ENCODE data around the gene NFS1.

The NFS1 gene

DNA sequence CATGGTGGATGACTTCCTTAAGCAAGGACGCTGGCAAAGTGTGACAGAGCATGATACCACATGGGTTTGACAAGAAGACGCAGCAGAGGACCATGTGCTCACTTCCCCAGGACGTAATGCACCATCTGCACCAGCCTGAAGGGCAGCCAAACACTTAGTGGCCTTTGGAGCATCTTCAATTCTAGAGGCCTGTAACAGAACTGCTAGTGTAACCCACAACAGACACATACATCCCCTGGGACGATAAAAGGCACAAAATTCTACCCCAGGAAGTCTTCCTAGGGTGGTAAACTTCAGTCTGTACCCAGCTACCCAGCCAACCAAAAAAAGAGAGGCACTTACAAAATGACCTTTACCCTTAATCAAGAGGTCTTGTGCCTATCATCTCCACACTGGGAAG lies 25.3 kb downstream of the NFS1 start:
- no peak for DNase-seq (ENCODE audit: low spot score)

DNA sequence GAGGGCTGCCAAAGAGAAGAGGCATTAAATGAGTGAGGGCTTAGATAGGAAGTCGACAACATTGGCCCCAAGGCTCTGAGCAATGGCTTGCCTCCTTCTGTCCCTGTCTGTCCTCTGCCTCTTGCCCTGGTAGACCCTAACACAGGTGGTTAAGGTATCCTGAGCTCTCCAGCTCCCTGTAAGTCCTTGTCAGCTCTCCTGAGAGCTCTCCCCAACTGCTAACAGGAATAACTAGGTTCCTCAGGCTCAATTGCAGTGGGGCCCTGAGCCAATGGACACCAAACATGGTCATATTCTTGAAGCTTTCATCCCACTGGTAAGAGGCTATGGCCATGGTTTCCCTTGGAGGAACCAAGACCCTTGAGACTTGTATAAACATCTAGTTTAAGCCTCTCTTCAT lies 29.5 kb downstream of the NFS1 start:
- DNase-seq (ENCODE audit: low spot score), result no peak

DNA sequence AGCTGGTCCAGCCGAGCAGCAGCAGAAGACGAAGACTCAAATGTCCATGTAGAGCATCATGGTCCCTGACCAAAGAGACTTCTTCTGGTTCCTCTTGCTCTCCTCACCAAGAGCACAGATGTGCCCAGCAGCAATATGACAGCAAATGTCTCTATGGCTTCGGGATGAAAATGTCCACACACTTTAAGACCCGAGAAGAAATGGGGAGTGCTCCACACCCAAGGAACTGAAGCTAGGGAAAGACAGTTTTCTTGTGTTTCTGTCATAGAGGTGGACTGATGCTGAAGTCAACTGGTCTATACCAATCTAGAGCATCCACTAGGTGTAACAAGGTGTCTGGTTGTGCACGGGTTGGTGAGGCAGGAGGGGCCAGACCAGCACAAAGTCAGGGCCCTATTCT lies 29.9 kb downstream of the NFS1 start:
- DNase-seq (ENCODE audit: low spot score), result no peak

DNA sequence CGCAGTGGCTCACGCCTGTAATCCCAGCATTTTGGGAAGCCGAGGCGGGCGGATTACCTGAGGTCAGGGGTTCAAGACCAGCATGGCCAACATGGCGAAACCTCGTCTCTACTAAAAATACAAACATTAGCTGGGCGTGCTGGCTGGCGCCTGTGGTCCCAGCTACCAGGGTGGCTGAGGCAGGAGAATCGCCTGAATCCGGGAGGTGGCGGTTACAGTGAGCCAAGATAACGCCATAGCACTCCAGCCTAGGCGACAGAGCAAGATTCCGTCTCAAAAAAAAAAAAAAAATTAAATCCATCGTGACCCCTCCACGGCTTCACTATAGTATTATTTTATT lies 33.2 kb downstream of the NFS1 start:
- DNase-seq (ENCODE audit: low spot score), result no peak

DNA sequence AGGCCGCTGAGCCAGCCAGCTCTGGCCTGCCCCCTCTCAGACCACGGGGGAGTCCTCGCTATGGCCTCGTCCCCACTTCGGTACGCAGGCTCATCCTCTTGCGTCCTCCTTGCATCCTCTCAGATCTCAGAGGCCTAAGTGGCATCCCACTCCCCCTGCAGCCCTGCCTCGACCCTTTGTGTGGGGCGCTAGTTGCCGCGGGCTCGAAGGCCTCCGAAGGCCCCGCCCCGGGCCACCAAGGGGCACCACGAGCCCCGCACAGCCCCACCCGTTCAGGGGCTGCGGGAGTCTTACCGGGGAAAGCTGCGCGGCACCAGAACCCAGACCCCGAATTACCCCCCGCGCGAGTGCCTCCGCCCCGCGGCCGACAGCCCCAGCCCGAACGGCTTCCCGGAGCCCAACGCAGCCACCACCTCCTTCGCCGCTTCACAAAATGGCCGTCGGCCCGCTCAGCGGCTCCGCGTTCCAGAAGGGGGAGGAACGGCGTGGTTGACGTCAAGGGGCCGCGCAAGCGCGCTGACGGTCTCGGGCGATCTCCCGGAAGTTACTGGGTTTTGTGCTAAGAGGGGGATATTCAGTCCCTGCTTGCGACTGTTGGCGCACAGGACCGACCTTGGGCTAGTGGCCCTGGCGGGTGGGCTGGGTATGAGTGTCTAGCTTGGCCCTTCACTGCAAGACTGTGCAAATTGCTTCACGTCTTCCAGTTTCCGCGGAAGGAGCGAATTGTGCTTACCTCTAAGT lies 34.5 kb downstream of the NFS1 start, which contains the start of the genes CPNE1 and RBM12:
CPNE1 (minus strand) TSS at position 435 of the 741 bp plus-strand sequence. CDS start 31,977 bp downstream, outside the sequence.
RBM12 (minus strand) TSS at position 435 of the 741 bp plus-strand sequence. CDS start 9,578 bp downstream, outside the sequence.
- DNase-seq (ENCODE audit: low spot score), result peak; percentile 95

DNA sequence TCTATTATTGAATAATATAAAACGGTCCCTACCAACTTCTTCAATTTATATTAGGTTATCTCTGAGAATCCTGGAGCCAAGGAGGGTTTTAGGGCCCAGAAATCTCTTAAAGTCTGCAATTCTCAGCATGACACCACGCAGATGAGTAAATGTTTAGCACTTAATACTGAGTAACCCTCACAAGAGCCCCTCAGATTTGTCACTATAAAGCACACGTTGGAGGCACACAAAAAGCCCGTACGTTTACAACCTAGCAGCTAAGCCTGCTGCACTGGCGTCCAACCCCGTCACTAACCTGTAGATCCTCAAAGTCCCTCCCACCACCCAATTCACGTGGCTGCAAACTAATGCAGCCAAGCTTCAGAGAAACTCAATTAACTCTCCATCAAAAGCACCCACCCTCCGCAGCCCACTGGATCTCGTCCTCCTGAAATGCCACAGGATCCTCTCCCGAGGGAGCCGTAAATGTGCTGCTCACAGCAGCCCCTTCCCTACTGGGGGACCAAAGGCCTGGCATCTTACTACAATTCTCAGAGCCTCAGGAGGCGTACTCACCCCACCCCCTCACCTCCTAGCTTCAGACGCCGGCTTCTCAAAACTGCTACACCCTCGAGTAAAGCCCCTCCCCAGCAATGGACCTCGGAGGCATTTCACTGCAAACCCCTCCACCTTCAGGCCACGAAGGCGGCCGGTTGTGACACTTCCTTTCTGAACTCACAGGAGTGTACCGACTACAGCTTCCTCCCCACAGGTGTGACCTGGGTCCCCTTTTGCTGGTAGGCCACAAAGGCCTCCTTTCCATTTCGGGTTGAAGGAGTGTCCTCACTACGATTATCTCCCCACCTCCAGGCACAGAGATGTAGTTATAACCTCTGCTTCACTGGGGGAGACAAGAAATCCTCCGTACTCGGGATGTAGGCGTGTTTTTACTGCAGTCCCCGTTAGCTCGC lies 35.4 kb downstream of the NFS1 start:
- peak; percentile 58 for DNase-seq (ENCODE audit: low spot score)

DNA sequence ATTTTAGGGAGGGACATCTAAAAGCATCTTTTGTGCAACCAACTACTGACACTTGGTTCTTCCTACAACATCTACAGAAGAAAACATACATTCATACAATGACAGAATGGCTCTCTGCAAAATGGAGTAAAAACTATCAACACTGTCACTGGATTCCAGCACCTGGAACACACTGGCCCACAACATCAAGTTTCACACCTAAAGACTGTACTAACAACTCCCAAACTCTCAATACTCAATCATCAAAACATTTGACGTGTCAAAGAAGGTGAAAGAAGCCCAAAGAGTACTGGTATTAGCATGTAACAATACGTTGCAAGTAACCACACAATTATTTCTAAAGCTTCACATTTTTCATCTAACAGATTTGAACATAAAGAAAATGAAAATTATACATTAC lies 36.6 kb downstream of the NFS1 start:
- peak; percentile 40 for DNase-seq (ENCODE audit: low spot score)

DNA sequence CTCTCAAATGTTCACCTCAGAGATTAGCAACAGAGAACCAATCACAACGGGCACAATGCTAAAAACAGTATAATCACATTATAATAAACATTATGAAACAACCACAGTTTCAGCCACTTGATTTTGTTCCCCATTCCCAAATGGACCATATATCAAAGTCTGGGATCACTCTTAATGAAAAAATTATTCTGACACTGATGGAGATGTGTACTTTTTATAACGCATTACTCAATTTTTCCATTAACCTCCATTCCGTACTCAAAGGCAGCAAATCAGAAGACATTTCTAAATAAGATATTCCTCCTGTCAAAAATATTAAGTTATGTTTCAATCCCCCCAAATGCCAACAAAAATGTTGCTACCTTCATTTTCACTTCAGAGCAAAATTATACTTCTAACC lies 37.2 kb downstream of the NFS1 start:
- DNase-seq (ENCODE audit: low spot score), result no peak

DNA sequence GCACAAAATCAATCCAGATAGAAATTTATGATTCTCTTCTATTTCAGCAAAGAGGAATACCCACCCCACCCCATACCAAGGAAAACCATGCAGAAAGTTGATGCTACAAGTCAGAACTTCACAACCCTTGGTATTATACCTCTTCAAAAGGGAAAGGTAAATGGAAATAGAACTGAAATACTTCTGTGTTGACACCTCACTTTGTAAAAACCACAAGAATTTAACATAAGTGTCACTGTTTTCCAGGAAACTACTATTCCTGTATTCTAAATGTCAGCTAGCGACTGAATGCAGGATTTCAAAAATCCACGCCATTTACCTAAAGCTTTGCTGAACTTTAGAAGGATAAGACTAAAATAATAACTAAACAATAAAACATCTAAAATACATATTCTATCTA lies 38.1 kb downstream of the NFS1 start:
- DNase-seq (ENCODE audit: low spot score), result peak; percentile 44

DNA sequence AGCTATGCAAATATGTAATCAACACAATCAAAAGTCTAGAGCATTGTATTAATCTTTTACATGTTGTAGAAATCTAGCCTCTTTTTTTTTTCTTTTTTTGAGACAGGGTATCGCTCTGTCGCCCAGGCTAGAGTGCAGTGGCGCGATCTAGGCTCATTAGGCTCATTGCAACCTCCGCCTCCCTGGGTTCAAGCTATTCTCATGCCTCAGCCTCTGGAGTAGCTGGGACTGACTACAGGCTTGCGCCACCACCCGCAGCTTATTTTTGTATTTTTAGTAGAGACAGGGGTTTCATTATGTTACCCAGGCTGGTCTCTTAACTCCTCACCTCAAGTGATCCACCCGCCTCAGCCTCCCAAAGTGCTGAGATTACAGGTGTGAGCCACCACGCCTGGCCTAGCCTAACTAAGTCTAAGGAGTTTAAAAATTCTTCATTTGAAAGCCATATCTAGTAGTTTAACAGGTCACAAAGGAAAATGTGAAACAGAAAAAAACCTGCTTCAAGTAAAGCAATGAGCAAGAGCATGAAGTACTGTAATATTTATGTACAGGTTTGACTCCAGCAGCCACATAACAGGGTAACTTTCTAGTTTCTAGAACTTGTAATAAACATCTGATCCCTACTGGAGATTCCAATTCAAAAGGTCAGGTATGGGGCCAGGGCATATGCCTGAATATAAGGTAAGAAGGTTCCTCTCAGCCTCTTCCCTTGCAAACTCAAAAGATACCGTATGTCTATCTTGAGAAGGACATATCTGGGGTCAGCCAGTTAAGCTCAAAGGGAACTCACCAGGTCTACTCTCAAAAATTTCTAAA lies 38.8 kb downstream of the NFS1 start:
- peak; percentile 32 for DNase-seq (ENCODE audit: low spot score)

DNA sequence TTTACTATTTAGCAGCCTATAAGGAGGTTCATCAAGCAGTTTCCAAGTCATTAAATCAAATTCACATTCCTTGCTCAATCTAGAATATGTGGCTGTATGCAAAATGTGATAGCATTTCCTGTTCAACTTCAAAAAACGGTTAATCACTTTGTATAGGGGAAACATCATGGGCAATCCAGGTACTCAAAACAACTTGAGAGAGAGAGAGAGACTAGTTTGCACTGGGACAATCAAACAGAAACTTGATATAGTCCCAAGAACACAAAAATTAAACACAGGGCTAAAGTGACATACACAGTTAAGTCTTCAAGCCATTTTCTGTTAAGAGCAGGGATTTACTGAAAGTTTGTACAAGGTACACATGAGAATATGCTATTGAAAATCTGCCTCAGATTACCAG lies 41.9 kb downstream of the NFS1 start:
- no peak for DNase-seq (ENCODE audit: low spot score)

DNA sequence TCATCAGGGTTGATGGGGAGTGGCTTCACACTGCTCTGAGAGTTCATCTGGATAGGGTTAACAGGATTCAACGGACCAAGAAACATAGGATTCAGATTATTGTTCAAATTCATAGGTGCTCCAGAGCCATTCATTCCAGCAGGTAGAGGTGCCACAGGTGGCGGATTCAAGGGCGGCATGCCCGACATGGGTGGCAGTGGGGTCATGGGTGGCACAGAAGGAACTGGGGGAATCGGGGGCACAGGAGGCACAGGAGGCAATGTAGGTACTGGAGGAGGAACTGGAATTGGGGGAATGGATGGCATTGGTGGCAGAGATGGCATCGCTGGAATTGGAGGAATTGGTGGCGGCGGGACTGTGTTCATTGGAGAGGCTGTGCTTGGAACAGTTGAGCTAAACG lies 44.7 kb downstream of the NFS1 start:
- DNase-seq (ENCODE audit: low spot score), result no peak

DNA sequence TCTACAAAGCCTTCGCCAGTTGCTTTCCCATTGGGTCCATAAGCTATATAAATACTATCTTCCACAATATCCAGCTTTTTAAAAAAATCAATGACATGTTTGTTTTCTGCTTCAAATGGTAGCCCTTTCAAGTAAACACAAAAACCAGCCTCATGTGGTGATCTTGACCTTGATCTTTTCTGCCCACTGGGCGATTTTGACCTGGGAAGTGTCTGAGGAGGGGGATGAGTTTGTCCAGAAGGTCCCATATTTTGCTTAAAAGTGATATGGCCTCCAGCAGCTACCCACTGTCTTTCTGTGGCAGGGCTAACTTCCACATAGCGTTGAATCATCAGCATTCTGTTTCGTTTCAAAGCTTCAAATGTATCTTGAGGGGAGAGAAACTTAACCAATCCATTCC lies 45.3 kb downstream of the NFS1 start:
- DNase-seq (ENCODE audit: low spot score), result no peak

DNA sequence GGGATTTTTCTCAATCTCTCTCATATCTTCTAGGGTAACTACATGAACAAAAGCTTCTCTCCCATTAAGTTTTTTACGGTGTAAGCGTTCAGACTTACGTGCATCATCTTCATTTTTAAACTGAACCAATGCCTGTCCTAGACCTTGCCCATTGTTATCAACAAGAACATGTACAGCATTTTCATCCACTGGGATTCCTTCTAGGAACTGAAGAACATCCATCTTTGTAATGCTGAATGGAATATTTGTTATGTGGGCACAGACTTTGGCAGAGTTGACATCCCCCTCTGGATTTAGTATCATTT lies 45.8 kb downstream of the NFS1 start:
- no peak for DNase-seq (ENCODE audit: low spot score)

DNA sequence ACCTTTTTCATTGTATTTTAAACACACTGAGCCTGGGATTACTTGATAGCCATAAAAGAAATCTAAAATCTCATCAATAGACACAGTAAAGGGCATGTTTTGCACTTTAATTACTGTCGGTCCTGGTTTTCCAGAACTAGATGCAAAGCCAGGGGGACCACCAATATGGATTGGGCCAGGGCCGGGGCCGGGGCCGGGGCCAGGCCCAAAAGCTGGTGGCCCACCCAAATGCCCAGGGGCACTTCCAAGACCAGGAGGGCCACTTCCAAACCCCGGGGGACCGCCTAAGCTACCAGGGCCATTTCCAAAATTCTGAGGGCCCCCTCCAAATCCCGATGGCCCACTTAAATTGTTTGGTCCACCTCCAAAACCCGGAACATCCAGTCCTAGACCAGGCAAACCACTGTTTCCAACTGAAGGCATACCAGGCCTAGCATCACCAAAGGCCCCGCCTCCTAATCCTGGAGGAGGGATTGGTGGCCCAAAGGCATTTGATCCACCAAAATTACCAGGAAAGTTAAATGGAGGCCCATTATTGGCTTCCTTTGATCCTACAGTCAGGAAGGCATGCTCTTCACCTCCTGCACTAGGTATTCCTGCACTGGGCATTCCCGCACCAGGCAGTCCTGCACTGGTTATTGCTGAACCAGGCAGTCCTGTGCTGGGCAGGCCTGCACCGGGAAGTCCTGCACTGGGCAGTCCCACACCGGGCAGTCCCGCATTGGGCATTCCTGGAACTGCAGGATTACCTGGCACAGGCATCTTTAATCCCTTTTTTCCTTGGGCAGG lies 46.3 kb downstream of the NFS1 start:
- DNase-seq (ENCODE audit: low spot score), result no peak

DNA sequence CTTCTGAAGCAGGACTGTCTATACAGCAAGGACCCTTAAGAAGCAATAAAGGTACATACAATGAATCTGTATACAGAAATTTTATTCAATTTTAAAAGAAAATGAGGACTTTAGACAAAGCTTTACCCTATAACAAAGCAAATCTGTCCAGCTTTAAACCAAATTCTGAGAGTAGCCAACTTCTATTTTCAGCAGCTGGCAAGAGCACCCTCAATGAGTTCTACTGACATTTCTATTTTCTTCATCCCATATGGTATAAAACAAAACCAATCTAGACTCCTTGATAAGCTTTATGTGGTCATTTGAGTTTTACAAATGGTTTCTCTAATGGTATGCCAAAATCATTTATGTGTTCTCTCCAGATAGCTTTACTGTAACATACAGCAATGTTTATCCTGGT lies 47.2 kb downstream of the NFS1 start:
- no peak for DNase-seq (ENCODE audit: low spot score)

DNA sequence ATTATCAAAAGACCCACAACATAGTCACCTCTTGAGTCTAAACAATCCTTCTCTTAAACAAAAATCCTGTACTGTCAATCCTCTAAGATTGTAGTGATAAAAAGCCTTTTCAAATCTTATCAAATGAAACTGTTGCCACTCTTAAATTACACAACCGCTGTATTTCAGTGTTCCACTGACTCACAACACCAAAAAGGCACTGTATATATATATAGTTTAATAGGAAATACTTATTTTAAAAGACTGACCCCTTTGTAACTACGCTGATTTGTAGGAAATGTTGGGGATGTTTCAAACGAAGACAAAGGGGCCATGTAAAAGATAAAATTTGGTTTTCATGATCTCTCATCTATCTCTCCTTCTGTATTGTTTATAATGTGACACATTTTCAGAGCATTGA lies 48.5 kb downstream of the NFS1 start:
- DNase-seq (ENCODE audit: low spot score), result no peak

DNA sequence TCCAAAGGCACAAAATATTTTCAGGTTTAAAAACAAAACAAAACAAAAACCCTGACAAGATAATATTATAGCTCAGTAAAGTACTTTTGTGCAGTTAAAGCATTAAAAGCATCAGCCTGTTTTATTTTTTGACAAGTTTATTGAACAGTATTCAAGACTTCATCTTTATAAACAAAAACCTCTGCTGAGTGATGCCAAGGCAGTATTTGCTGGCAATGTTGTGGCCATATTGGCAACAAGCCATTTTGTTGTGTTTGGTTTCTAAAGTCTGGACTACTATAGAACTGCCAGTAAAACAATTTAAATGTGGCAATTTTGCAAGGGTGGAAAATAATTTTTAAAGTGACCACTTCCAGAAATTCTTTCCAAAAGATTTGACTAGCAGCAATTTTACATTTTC lies 50.3 kb downstream of the NFS1 start:
- no peak for DNase-seq (ENCODE audit: low spot score)

DNA sequence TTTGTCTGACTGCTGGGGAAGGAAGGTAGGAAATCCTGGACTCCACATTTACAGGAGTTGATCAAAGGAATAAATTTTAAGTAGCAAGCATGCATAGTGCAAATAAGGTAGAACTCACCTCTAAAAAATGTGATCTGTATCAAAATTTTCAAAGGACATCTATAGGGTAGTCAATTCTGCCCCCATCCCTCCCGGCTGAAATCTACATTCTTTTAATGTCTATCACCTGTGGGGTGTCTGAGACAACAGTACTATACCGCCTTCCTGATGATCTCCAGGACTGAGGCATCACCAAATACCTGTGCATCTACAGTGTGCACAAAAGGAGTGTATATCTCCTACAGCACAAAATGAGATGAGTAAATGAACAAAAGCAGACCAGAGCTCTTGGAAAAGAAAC lies 54.3 kb downstream of the NFS1 start:
- no peak for DNase-seq (ENCODE audit: low spot score)

DNA sequence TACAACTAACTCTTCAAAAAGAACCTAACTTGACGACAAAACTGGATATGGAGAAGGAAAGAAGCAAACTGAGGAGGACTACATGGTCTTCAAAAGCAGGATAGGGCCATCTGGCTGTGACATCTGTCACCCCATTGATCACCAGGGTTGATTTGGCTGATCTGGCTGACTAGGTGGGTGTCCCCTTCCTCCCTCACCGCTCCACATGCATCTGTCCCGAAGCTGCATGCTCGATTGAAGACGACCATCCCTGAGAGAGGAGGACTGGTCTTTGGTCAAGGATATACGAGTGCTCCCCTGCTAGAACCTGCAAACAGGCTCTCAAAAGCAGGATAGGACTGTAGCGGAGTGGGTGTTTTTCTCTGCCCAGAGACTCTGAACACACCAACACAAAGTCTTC lies 56.1 kb downstream of the NFS1 start:
- no peak for DNase-seq (ENCODE audit: low spot score)

DNA sequence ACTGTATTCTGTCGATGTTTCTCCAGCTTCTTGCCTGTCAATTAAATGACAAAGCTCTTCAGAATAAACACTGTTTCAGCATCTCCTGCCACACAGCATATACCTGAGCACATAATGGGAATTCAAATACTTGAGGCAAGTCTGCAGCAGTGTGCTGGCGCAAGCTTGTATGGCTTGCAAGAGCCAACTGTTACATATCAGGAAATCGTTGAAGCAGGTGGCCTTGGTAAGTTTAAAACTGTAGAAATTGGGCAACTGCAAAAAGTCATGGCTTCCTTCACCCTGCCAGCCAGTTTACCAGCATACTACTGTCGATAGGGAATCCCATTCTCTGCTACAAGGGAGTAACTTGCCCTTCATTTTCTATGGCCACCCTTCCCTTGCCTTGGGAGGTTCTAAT lies 57.4 kb downstream of the NFS1 start:
- DNase-seq (ENCODE audit: low spot score), result no peak

DNA sequence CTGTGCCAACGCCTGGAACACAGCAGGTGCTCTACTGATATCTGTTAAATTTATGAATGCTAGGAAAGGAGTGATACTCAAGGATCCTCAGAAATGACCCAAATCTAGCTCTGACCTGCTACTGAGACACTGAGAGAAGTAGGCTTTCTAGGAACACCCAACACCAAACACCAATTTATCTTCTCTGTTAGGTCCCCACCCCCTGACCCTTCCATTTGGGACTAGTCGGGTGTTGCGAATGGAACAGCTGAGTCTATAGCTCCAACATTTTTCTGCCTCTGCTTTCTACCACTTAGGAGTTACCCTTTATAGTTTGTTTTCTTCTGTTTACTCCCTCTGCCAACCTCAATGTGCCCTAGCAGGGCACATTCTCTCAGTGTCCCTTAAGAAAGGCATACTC lies 58.4 kb downstream of the NFS1 start:
- DNase-seq (ENCODE audit: low spot score), result no peak
